Measurements from ENCODE around the gene LGALS7B. TPM values are rescaled to one million over a fixed set of nuclear protein-coding genes. Genes with fewer than 3 reads are reported as not detected.

The LGALS7B gene
- total RNA-seq: 0.55 TPM in 1 of 2 replicates, not detected in the other

GRCh38 chr19:38788478-38789243 lies at the start of gene LGALS7B:
Gene LGALS7B, plus strand, starts transcription at chr19:38789200. Its CDS starts 27 bp downstream, at chr19:38789227.

DNA sequence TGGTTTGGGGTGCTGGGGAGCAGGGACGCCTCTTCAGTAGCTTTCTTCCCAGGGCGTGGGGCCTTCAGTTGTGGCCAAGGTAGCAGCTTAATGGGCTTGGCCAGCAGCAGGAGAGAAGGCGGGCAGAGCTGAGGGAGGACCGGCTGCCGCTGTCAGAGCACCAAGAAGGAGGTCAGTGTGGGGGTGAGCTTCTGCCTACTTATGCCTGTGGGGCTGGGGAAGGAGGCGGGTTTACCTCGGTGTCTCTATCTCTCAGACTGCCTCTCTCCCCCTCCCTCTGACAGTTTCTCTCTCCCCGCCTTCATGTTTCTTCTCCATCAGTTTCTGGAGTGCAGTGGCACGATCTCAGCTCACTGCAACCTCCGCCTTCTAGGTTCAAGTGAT lies 44.7 kb upstream of the LGALS7B start, which contains the start of gene CAPN12:
CAPN12 (minus strand) TSS at position 177 of the 384 bp plus-strand sequence. CDS start 309 bp downstream, outside the sequence.

GRCh38 chr19:38773469-38774177 lies 15.4 kb upstream of the LGALS7B start, which contains the start of gene LGALS7:
Gene LGALS7, minus strand, starts transcription at chr19:38773517. Its CDS starts 25 bp downstream, at chr19:38773492.

DNA sequence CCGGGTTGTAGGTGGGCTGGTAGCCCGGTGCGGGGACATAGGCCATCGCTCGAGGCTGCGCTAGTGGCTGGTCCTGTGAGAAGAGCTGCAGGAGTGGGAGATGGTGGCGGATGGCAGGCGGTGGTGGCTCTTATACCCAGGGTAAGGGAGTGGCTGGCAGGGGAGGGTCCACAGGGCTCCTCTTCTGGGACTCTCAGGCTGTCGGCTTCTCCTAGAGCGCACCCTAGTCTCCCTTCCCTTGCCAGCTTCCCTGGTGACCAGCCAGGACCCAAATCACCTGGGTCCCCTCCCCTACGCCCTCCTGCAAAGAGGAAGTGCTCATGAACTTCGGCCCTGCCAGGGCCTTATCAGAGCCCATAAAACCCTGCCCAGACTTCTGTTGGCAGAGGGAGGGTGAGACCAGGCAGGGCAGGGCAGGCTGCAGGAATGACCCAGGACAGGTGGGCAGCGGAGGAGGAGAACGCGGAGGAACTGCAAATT lies 23.9 kb downstream of the LGALS7B start, which contains the start of gene LGALS4:
LGALS4 (minus strand) TSS at position 105 of the 480 bp plus-strand sequence; CDS start at position 46, 59 bp downstream.

Other genes starting within 250 kb of the LGALS7B start
- 0.55 TPM in 1 of 2 replicates, not detected in the other for gene MAP4K1, start 171.2 kb upstream of the LGALS7B start, total RNA-seq
- gene EIF3K, start 170.0 kb upstream of the LGALS7B start, total RNA-seq: 371 and 436 TPM in 2 replicates
- 314 and 514 TPM in 2 replicates for gene ACTN4, start 141.6 kb upstream of the LGALS7B start, total RNA-seq
- gene CAPN12, start 44.7 kb upstream of the LGALS7B start, total RNA-seq: not detected in 2 replicates
- gene LGALS7, start 15.7 kb upstream of the LGALS7B start, total RNA-seq: not detected in 2 replicates
- not detected in 2 replicates for gene LGALS4, start 23.7 kb downstream of the LGALS7B start, total RNA-seq
- 7.1 TPM in 2 replicates for gene ECH1, start 42.6 kb downstream of the LGALS7B start, total RNA-seq
- 279 and 457 TPM in 2 replicates for gene HNRNPL, start 60.8 kb downstream of the LGALS7B start, total RNA-seq
- 1.1 and 1.9 TPM in 2 replicates for gene RINL, start 89.1 kb downstream of the LGALS7B start, total RNA-seq
- 35.4 and 54.4 TPM in 2 replicates for gene SIRT2, start 110.4 kb downstream of the LGALS7B start, total RNA-seq
- 11.2 and 11.7 TPM in 2 replicates for gene NFKBIB, start 110.8 kb downstream of the LGALS7B start, total RNA-seq
- gene CCER2, start 123.0 kb downstream of the LGALS7B start, total RNA-seq: not detected in 2 replicates
- 15.0 and 15.7 TPM in 2 replicates for gene SARS2, start 141.6 kb downstream of the LGALS7B start, total RNA-seq
- 31.9 and 41.2 TPM in 2 replicates for gene MRPS12, start 141.7 kb downstream of the LGALS7B start, total RNA-seq
- 33.9 and 45.4 TPM in 2 replicates for gene FBXO17, start 186.5 kb downstream of the LGALS7B start, total RNA-seq
- gene FBXO27, start 243.3 kb downstream of the LGALS7B start, total RNA-seq: 1.3 and 3.4 TPM in 2 replicates

Data from uterine smooth muscle cell (primary cell).